OCI-LY3 (cell line): ENCODE results near the gene ANK3.
"Not testable (repeated sequence)": the region's sequence is repeated elsewhere in the genome, so short reads cannot be mapped to it uniquely, and the experiment has no call there.

Experiments used
- H2AFZ ChIP-seq: fragments of 200-600, 300-600 bp; shearing (Covaris generic); 2 replicates; pipeline ENCODE4 v1.6.0; 2014; ENCODE audit warnings: antibody characterized with exemption, low read depth, low read length
- H3K27ac ChIP-seq: fragments of 200-600, 300-600 bp; sonication (generic); 2 replicates; pipeline ENCODE4 v1.5.1; 2014; ENCODE audit warnings: mild to moderate bottlenecking, low read length, moderate library complexity, mixed read lengths
- H3K27me3 ChIP-seq: fragments of 200-600, 300-600 bp; sonication (generic); 2 replicates; pipeline ENCODE4 v1.6.1; 2014; ENCODE audit warnings: low read depth, low read length, mixed read lengths
- H3K36me3 ChIP-seq: fragments of 200-600, 300-600 bp; sonication (generic); replicated peaks from 2 replicates; pipeline ENCODE3; 2014; ENCODE audit warnings: low read depth, low read length, mixed read lengths
- H3K4me1 ChIP-seq: fragments of 300-600, 200-600 bp; sonication (generic); 2 replicates; pipeline ENCODE4 v1.6.1; 2014; ENCODE audit warnings: low read length, mixed read lengths
- H3K4me2 ChIP-seq: fragments of 200-600, 300-600 bp; sonication (generic); 2 replicates; pipeline ENCODE4 v1.6.1; 2014; ENCODE audit warnings: low read length, mixed read lengths
- H3K4me3 ChIP-seq: fragments of 300-600, 200-600 bp; sonication (generic); 2 replicates; pipeline ENCODE4 v1.5.1; 2014; ENCODE audit warnings: antibody characterized with exemption, mild to moderate bottlenecking, low read length, moderate library complexity
- H3K79me2 ChIP-seq: fragments of 300-600, 200-600 bp; shearing (Covaris generic); 2 replicates; pipeline ENCODE4 v1.6.1; 2014; ENCODE audit warnings: mild to moderate bottlenecking, low read length, mixed read lengths
- H3K9ac ChIP-seq: fragments of 300-600, 200-600 bp; shearing (Covaris generic); 2 replicates; pipeline ENCODE4 v1.6.0; 2014; ENCODE audit warnings: mild to moderate bottlenecking, low read length, moderate library complexity
- H3K9me3 ChIP-seq: fragments of 200-600, 300-600 bp; shearing (Covaris generic); 2 replicates; pipeline ENCODE4 v1.6.1; 2014; ENCODE audit warnings: low read length, mixed read lengths; ENCODE audit not compliant: insufficient read depth
- H4K20me1 ChIP-seq: fragments of 200-600, 300-600 bp; sonication (generic); 2 replicates; pipeline ENCODE4 v1.6.1; 2016; ENCODE audit warnings: low read length, mixed read lengths; ENCODE audit not compliant: insufficient read depth
- CTCF ChIP-seq: fragments of 200-600, 300-600 bp; sonication (generic); IDR thresholded peaks from 2 replicates; pipeline ENCODE4 v1.5.1; 2014; ENCODE audit warnings: antibody characterized with exemption, low read length, low read depth
- EZH2phosphoT487 ChIP-seq: fragments of 200-600 bp; shearing (Covaris generic); IDR thresholded peaks from 2 replicates; pipeline ENCODE4 v1.6.1; 2018; ENCODE audit warnings: antibody characterized with exemption, mixed run types, low read depth

Gene ANK3

GRCh38 chr10:60042262-60042661 is 347.4 kb downstream of the ANK3 start:
- Histone ChIP-seq H3K9me3 (no peaks in the 10 kb centered on the region), H3K9ac (no peak overlapping the region), H3K4me3 (no peak overlapping the region), H3K4me2 (no peak overlapping the region), H3K79me2 (no peaks in the 10 kb centered on the region), H3K27me3 (peaks cover 5% of the 10 kb centered on the region; the same call in 1 of the 2 replicates), H3K4me1 (peaks cover 8% of the 10 kb centered on the region), H3K27ac (no peak overlapping the region), H2AFZ (no peak overlapping the region), H3K36me3 (no peaks in the 10 kb centered on the region), H4K20me1 (no peaks in the 10 kb centered on the region)
- TF ChIP-seq EZH2phosphoT487 (no peak), CTCF (no peak)

- no peak overlapping the region for H2AFZ ChIP-seq
- H3K27me3 ChIP-seq: peaks cover 5% of the 10 kb centered on the region; the same call in 1 of the 2 replicates
- H3K36me3 ChIP-seq: no peaks in the 10 kb centered on the region
- no peak overlapping the region for H3K4me3 ChIP-seq
- H3K9me3 ChIP-seq: no peaks in the 10 kb centered on the region
- no peak overlapping the region for H3K27ac ChIP-seq
- no peak for TF ChIP-seq EZH2phosphoT487
- TF ChIP-seq CTCF: no peak
- no peaks in the 10 kb centered on the region for H4K20me1 ChIP-seq
- H3K79me2 ChIP-seq: no peaks in the 10 kb centered on the region
- no peak overlapping the region for H3K9ac ChIP-seq
- peaks cover 8% of the 10 kb centered on the region for H3K4me1 ChIP-seq
- no peak overlapping the region for H3K4me2 ChIP-seq
Measured at GRCh38 chr10:60041489-60042133, 348.1 kb downstream of the ANK3 start.

- Histone ChIP-seq H3K27me3 (peaks cover 5% of the 10 kb centered on the region; the same call in 1 of the 2 replicates), H4K20me1 (no peaks in the 10 kb centered on the region), H2AFZ (no peak overlapping the region), H3K4me1 (peaks cover 8% of the 10 kb centered on the region), H3K4me3 (no peak overlapping the region), H3K4me2 (no peak overlapping the region), H3K9me3 (no peaks in the 10 kb centered on the region), H3K9ac (no peak overlapping the region), H3K36me3 (no peaks in the 10 kb centered on the region), H3K79me2 (no peaks in the 10 kb centered on the region), H3K27ac (no peak overlapping the region)
- TF ChIP-seq CTCF (no peak), EZH2phosphoT487 (no peak)
Measured at GRCh38 chr10:60040014-60040662, 349.5 kb downstream of the ANK3 start.

- no peak overlapping the region for H3K27ac ChIP-seq
- TF ChIP-seq CTCF: no peak
- no peak for TF ChIP-seq EZH2phosphoT487
Measured at GRCh38 chr10:60035984-60036383, 353.7 kb downstream of the ANK3 start.

GRCh38 chr10:60035375-60035774 is 354.3 kb downstream of the ANK3 start:
- H3K79me2 ChIP-seq: not testable (repeated sequence)

More at GRCh38 chr10:60035984-60036383, 353.7 kb downstream of the ANK3 start:
- Histone ChIP-seq H2AFZ (no peak overlapping the region), H3K9me3 (no peaks in the 10 kb centered on the region), H3K9ac (no peak overlapping the region), H3K4me1 (peaks cover 17% of the 10 kb centered on the region), H3K4me2 (no peak overlapping the region), H4K20me1 (no peaks in the 10 kb centered on the region), H3K79me2 (no peaks in the 10 kb centered on the region), H3K27me3 (no peaks in the 10 kb centered on the region), H3K4me3 (no peak overlapping the region), H3K36me3 (no peaks in the 10 kb centered on the region)

More at GRCh38 chr10:60035375-60035774, 354.3 kb downstream of the ANK3 start:
- H4K20me1 ChIP-seq, H2AFZ ChIP-seq, H3K27ac ChIP-seq, H3K9ac ChIP-seq, H3K4me2 ChIP-seq, H3K9me3 ChIP-seq, H3K36me3 ChIP-seq, H3K27me3 ChIP-seq, H3K4me3 ChIP-seq: not testable (repeated sequence)
- peaks cover 23% of the 10 kb centered on the region for H3K4me1 ChIP-seq
